Measurements from ENCODE around the gene CRYBG2. TPM values are rescaled to one million over a fixed set of nuclear protein-coding genes. Genes with fewer than 3 reads are reported as not detected.

Gene CRYBG2
- total RNA-seq, 2 experiments from 2014 or later = 0.37 to 0.72 TPM

DNA sequence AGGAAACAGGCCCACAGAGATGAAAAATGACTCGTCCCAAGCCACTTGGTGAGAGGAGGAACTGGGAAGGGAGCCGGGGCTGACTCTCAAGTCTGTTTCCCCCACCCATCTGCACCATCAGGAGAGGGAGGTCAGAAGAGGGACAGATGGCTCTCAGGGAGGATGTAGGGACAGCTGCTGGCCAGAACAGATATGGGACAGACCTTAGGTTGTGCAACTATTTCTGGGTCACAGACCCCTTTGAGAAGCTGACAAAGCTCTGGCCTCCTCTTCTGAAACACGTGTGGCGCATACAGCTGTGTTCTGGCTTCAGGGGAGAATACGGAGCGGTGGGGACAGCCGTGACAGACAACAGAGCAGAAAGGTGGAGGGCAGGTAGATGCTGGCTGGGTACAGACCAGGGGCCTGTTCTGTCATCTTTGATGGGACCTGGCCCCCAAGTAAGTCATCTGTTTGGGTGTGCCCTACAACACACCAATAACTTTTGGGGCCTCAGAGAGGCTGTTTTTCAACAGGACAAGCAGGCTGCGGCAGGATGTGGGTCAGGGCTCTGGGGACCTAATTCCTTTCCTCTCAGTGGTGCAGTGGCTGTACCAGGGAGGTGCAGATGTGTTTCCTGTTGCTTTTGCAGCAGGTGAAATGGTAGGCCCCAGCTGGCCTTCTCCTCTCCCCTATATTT lies 66.8 kb downstream of the CRYBG2 start:
- Mint-ChIP-seq H3K36me3 (ENCODE audit: low read depth) (peaks cover 14% of the 10 kb centered on the region), H3K4me3 (peak overlapping the region; percentile 32), H3K9me3 (no peaks in the 10 kb centered on the region), H3K4me1 (ENCODE audit: low read depth) (peaks cover 96% of the 10 kb centered on the region), H3K27ac (peak overlapping the region; percentile 94), H3K27me3 (ENCODE audit: low read depth) (no peaks in the 10 kb centered on the region)
- peak; percentile 87 for DNase-seq
- intact Hi-C loops (cut with micrococcal nuclease) = loop anchor here (1.0 to 5.0 kb wide), 4 partner anchors 8 to 405 kb away; partner anchors contain the start of gene HMGN2
- CTCF ChIA-PET = interaction anchor here (0.6 to 8.8 kb wide), 9 partner anchors 10 to 337 kb away, joined by 3 to 210 read pairs (median 5); partner anchors contain the start of genes CD52, CEP85, SH3BGRL3 and UBXN11

DNA sequence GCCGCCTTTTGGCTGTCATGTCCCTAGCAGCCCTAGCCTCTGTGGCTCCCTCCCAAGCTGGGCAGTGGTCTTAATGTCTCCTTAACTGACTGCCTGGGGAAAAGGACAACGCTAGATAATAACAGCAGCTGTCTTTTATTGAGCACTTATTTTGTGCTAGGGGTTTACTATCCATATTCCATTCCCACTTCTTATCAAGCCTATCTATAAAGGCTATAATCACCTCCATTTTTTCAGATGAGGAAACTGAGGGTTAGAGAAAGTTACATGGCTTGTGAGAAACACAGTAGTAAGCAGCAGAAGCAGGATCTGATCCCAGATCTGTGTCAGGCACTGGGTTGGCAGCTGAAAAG lies 67.9 kb downstream of the CRYBG2 start:
- H3K4me3 Mint-ChIP-seq = no peak overlapping the region
- intact Hi-C loops (cut with micrococcal nuclease) = loop anchor here (5.0 kb wide), 2 partner anchors 186 to 406 kb away; partner anchors contain the start of gene HMGN2
- CTCF ChIA-PET = interaction anchor here (0.6 to 8.8 kb wide), 7 partner anchors 9 to 283 kb away, joined by 3 to 210 read pairs (median 13); partner anchors contain the start of genes CD52, SH3BGRL3 and UBXN11
- peaks cover 95% of the 10 kb centered on the region for H3K4me1 Mint-ChIP-seq (ENCODE audit: low read depth)
- H3K36me3 Mint-ChIP-seq (ENCODE audit: low read depth) = peaks cover 16% of the 10 kb centered on the region
- peak overlapping the region; percentile 94 for H3K27ac Mint-ChIP-seq
- no peaks in the 10 kb centered on the region for H3K27me3 Mint-ChIP-seq (ENCODE audit: low read depth)
- H3K9me3 Mint-ChIP-seq = no peaks in the 10 kb centered on the region
- DNase-seq = no peak

- Mint-ChIP-seq H3K4me3 (no peak overlapping the region), H3K9me3 (no peaks in the 10 kb centered on the region), H3K27me3 (ENCODE audit: low read depth) (no peaks in the 10 kb centered on the region), H3K36me3 (ENCODE audit: low read depth) (peaks cover 18% of the 10 kb centered on the region), H3K27ac (peak overlapping the region; percentile 92), H3K4me1 (ENCODE audit: low read depth) (peaks cover 93% of the 10 kb centered on the region)
- intact Hi-C loops (cut with micrococcal nuclease) = loop anchor here (5.0 kb wide), 2 partner anchors 187 to 407 kb away; partner anchors contain the start of gene HMGN2
- CTCF ChIA-PET = interaction anchor here (0.5 to 8.8 kb wide), 11 partner anchors 8 to 383 kb away, joined by 3 to 210 read pairs (median 6); partner anchors contain the start of genes CD52, SH3BGRL3 and UBXN11
- DNase-seq = peak; percentile 65
Observed at GRCh38 chr1:26285366-26286063, 68.4 kb downstream of the CRYBG2 start.

DNA sequence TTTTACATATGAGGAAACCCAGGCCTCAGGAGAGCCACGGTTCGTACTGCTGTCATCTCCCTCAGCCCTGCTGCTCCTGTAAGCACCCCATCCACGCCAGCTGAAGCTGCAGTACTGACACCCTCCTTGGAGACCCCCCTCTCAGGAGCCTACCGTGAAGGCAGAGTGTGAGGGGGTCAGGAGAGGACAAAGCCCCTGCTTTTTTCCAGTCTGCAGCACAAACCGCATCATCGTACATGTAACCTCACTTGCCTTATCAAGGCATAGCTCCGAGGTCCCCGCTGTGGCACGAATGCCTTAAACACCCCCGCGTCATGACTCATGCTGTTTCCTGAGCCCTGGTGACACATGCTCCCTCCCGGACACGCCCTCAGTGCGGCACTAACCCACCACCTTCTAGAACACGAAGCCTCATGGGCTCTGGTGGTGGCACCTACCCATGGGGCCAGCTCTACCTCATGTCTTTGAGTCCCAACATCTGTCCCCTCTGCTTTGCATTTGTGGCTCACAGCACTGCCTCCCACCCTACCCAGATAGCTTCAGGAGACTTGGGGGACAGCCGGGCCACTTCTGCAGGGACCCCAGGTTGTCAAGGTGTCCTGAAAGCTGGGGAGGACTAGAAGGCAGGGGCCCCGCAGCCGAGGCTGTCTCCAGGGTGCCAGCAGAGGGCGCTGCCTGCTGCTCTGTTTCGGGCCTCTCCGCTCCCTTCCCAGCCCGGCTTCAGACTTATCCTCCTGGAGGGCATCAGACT lies 69.2 kb downstream of the CRYBG2 start:
- H3K4me1 Mint-ChIP-seq (ENCODE audit: low read depth) = peaks cover 88% of the 10 kb centered on the region
- H3K27me3 Mint-ChIP-seq (ENCODE audit: low read depth) = no peaks in the 10 kb centered on the region
- CTCF ChIA-PET = interaction anchor here (0.5 to 8.8 kb wide), 12 partner anchors 7 to 436 kb away, joined by 3 to 210 read pairs (median 6); partner anchors contain the start of genes CD52, SH3BGRL3 and UBXN11
- H3K36me3 Mint-ChIP-seq (ENCODE audit: low read depth) = peaks cover 18% of the 10 kb centered on the region
- H3K27ac Mint-ChIP-seq = peak overlapping the region; percentile 92
- intact Hi-C loops (cut with micrococcal nuclease) = loop anchor here (5.0 kb wide), 3 partner anchors 157 to 408 kb away; partner anchors contain the start of gene HMGN2
- H3K4me3 Mint-ChIP-seq = peak overlapping the region; percentile 36
- DNase-seq = peak; percentile 96
- H3K9me3 Mint-ChIP-seq = no peaks in the 10 kb centered on the region

DNA sequence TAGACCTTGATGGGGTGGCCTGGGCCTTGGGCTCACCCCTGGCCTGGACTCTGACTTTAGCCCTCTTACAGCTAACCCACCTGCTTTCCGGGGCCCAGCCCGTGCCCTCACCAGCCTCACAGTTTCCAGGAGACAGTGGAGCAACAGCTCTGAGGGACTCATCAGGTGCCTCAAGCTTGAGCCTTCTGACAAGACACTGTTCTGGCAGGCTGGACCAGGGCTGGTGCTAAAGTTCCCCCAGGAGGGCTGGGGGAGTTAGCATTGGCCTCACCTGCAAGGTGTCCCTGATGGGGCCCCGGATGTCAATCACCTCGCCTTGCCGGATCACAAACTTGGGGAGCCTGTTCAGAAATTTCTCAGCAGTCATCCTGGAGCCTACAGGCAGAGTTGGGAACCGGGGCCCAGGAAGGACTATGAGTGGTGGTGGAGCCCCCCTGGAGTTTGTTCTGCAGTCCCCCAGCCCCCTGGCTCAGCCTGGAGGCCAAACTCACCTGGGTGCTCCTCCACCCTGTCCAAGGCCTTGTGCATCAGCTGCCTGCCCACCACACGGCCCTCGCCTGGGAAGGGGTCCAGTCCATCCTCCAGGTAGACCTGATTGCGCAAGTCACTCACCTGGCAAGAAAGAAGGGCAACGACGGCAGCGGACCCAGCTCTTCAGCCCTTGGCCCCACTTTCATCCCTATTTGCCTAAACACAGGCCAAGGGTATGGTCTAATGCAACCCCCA lies 69.9 kb downstream of the CRYBG2 start:
- DNase-seq = no peak
- Mint-ChIP-seq H3K4me3 (peak overlapping the region; percentile 36), H3K27ac (peak overlapping the region; percentile 92), H3K27me3 (ENCODE audit: low read depth) (no peaks in the 10 kb centered on the region), H3K9me3 (no peaks in the 10 kb centered on the region), H3K4me1 (ENCODE audit: low read depth) (peaks cover 85% of the 10 kb centered on the region), H3K36me3 (ENCODE audit: low read depth) (peaks cover 18% of the 10 kb centered on the region)
- CTCF ChIA-PET = interaction anchor here (0.5 to 8.8 kb wide), 11 partner anchors 7 to 436 kb away, joined by 3 to 210 read pairs (median 6); partner anchors contain the start of genes CD52, SH3BGRL3 and UBXN11
- intact Hi-C loops (cut with micrococcal nuclease) = loop anchor here (5.0 kb wide), 1 partner anchor 157 kb away; no protein-coding TSS in a partner anchor

GRCh38 chr1:26283279-26283853 lies 70.6 kb downstream of the CRYBG2 start:
- H3K27ac Mint-ChIP-seq = peak overlapping the region; percentile 92
- DNase-seq = no peak
- H3K9me3 Mint-ChIP-seq = no peaks in the 10 kb centered on the region
- H3K4me3 Mint-ChIP-seq = no peak overlapping the region
- CTCF ChIA-PET = interaction anchor here (0.6 to 8.8 kb wide), 2 partner anchors 11 to 34 kb away, joined by 5 to 210 read pairs; partner anchors contain the start of gene CD52
- intact Hi-C loops (cut with micrococcal nuclease) = loop anchor here (5.0 kb wide), 1 partner anchor 156 kb away; no protein-coding TSS in a partner anchor
- peaks cover 21% of the 10 kb centered on the region for H3K36me3 Mint-ChIP-seq (ENCODE audit: low read depth)
- peaks cover 85% of the 10 kb centered on the region for H3K4me1 Mint-ChIP-seq (ENCODE audit: low read depth)
- H3K27me3 Mint-ChIP-seq (ENCODE audit: low read depth) = no peaks in the 10 kb centered on the region

DNA sequence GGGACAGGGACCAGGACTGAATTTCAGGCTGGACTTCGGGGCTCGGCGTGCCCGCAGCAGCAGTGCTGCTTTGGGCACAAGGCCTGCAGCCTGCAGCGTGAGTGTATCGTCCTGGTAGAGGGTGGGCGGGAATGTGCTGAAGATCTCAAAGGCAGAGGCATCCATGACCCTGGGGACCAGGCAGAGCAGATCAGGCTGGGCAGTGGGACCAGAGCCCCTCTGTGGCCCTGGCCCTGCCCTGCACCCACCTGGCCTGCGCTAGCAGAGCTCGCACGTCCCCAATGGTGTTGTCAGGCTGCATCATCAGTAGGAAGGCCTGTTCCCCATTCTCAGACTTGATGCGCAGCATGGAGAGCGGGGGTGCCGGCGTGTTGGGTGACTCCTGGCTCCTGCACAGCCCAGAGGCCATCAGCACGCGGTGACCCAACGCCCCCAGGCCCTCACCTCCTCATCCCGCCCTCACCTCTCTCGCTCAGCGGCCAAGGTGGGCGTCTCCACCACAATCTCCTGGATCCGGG lies 71.5 kb downstream of the CRYBG2 start:
- Mint-ChIP-seq H3K27ac (peak overlapping the region; percentile 32), H3K4me3 (no peak overlapping the region), H3K27me3 (ENCODE audit: low read depth) (no peaks in the 10 kb centered on the region), H3K4me1 (ENCODE audit: low read depth) (peaks cover 85% of the 10 kb centered on the region), H3K9me3 (no peaks in the 10 kb centered on the region), H3K36me3 (ENCODE audit: low read depth) (peaks cover 23% of the 10 kb centered on the region)
- CTCF ChIA-PET = interaction anchor here (8.8 to 9.0 kb wide), 2 partner anchors 35 to 37 kb away, joined by 193 to 210 read pairs; partner anchors contain the start of gene CD52
- no peak for DNase-seq
- intact Hi-C loops (cut with micrococcal nuclease) = loop anchor here (5.0 kb wide), 1 partner anchor 155 kb away; no protein-coding TSS in a partner anchor

DNA sequence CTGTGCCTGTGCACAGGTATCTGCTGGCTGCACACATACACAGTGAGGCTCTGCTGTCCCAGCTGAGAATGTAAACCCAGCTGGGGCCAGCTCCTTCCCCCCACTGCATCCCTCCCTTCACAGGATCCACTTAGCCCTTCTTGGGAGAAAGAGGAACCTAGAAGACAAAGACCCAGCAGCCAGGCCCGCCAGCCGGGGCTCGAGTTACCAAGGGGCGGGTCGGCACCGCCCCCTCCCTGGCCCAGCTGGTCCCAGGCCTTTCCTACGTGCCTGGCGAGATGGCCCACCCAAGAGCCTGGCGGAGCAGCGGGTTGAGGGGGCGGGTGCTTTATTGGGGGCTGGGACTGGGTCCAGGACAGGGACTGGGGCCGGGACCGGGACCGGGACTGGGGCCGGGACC lies 72.0 kb downstream of the CRYBG2 start:
- Mint-ChIP-seq H3K9me3 (no peaks in the 10 kb centered on the region), H3K4me1 (ENCODE audit: low read depth) (peaks cover 85% of the 10 kb centered on the region), H3K27me3 (ENCODE audit: low read depth) (no peaks in the 10 kb centered on the region), H3K4me3 (peak overlapping the region; percentile 58), H3K27ac (peak overlapping the region; percentile 63), H3K36me3 (ENCODE audit: low read depth) (peaks cover 27% of the 10 kb centered on the region)
- CTCF ChIA-PET = interaction anchor here (9.0 kb wide), 1 partner anchor 37 kb away, joined by 193 read pairs; the partner anchor contains the start of gene CD52
- intact Hi-C loops (cut with micrococcal nuclease) = loop anchor here (5.0 kb wide), 1 partner anchor 155 kb away; no protein-coding TSS in a partner anchor
- no peak for DNase-seq

DNA sequence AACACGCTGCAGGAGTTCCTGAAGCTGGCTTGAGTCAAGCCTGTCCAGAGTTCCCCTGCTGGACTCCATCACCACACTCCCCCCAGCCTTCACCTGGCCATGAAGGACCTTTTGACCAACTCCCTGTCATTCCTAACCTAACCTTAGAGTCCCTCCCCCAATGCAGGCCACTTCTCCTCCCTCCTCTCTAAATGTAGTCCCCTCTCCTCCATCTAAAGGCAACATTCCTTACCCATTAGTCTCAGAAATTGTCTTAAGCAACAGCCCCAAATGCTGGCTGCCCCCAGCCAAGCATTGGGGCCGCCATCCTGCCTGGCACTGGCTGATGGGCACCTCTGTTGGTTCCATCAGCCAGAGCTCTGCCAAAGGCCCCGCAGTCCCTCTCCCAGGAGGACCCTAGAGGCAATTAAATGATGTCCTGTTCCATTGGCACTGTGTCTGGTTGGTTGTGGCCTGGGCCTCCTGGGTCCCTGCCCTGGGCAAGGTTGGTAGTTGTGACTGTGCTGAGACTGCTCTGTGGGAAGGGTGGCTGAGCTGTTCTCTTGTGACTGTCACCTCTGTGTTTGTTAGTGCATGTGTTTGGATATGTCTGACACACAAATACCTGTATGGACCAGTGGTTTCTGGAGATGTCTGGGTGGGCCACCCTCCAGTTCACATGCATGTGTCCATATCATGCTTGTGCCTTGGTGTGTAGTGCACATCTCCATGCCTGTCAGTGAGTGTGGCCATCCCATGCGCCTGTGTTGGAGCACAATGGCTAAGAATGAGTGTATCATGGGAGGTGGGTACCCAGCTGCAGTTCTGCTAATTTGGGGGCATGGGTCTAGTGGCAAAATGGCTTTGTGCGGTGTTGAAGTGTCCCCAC lies 72.6 kb downstream of the CRYBG2 start:
- H3K4me1 Mint-ChIP-seq (ENCODE audit: low read depth) = peaks cover 87% of the 10 kb centered on the region
- intact Hi-C loops (cut with micrococcal nuclease) = loop anchor here (5.0 kb wide), 1 partner anchor 154 kb away; no protein-coding TSS in a partner anchor
- peaks cover 32% of the 10 kb centered on the region for H3K36me3 Mint-ChIP-seq (ENCODE audit: low read depth)
- CTCF ChIA-PET = interaction anchor here (9.0 kb wide), 1 partner anchor 38 kb away, joined by 193 read pairs; the partner anchor contains the start of gene CD52
- no peak for DNase-seq
- no peaks in the 10 kb centered on the region for H3K9me3 Mint-ChIP-seq
- H3K4me3 Mint-ChIP-seq = peak overlapping the region; percentile 58
- no peaks in the 10 kb centered on the region for H3K27me3 Mint-ChIP-seq (ENCODE audit: low read depth)
- peak overlapping the region; percentile 63 for H3K27ac Mint-ChIP-seq
